ENCODE data around the gene USHBP1. TPM values are rescaled to one million over a fixed set of nuclear protein-coding genes. Genes with fewer than 3 reads are reported as not detected.

USHBP1 gene
- total and polyA plus RNA-seq, 2 donors (not counting 1 experiment from before 2014, with no cell fraction given) = 0.39 TPM; not detected in 1

- Mint-ChIP-seq H3K27me3 (no peaks in the 10 kb centered on the region), H3K4me1 (peaks cover 10% of the 10 kb centered on the region), H3K27ac (peak overlapping the region; percentile 53), H3K4me3 (peak overlapping the region; percentile 80), H3K9me3 (ENCODE audit: insufficient read depth) (no peaks in the 10 kb centered on the region)
- Histone ChIP-seq H3K79me2 (ENCODE audit: control insufficient read depth, insufficient read depth, low read length) (peaks cover 7% of the 10 kb centered on the region), H3K4me2 (replicated peaks; ENCODE audit: low read depth, low read length, poor library complexity, severe bottlenecking) (peak overlapping the region; percentile 98), H3K4me1 (ENCODE audit: control insufficient read depth in 2 of 2, insufficient read depth in 2 of 2, low read length in 2 of 2) (peaks cover 8 to 11% of the 10 kb centered on the region in 2 donors), H3K27me3 (replicated peaks in 1 of 4; ENCODE audit: control extremely low read depth in 1 of 4, control insufficient read depth in 3 of 4, insufficient read depth in 4 of 4, low read length in 3 of 4) (no peaks in the 10 kb centered on the region), H3K4me3 (ENCODE audit: control extremely low read depth in 1 of 5, extremely low read depth in 1 of 5, insufficient read depth in 1 of 5, low read depth in 2 of 5, low read length in 4 of 5) (peak overlapping the region; percentile 47 to 69 (median 56)), H3K9ac (ENCODE audit: low read length) (peak overlapping the region; percentile 70), H3K9me3 (ENCODE audit: control extremely low read depth in 1 of 3, control insufficient read depth in 2 of 3, insufficient read depth in 1 of 3, low read length in 2 of 3) (peaks cover 0 to 3% (median 0%) of the 10 kb centered on the region in 3 donors), H3K36me3 (replicated peaks in 1 of 2; ENCODE audit: control extremely low read depth in 1 of 2, control insufficient read depth in 1 of 2, extremely low read depth in 1 of 2, insufficient read depth in 2 of 2, low read length in 1 of 2) (no peaks in the 10 kb centered on the region), H3K27ac (ENCODE audit: low read length in 2 of 2) (no peak overlapping the region), H2AFZ (ENCODE audit: insufficient read depth, low read depth, low read length, poor library complexity, severe bottlenecking) (peak overlapping the region; percentile 95), H4K20me1 (ENCODE audit: control insufficient read depth, insufficient read depth, low read length, poor library complexity, severe bottlenecking) (no peaks in the 10 kb centered on the region)
- POLR2A ChIA-PET = interaction anchor here (0.8 to 1.6 kb wide), 6 partner anchors 8 to 46 kb away, joined by 3 to 5 read pairs (median 4); partner anchors contain the start of gene USE1
- WGBS (ENCODE audit: insufficient coverage) = 3% methylated on average over 80 of the region's 80 CpGs
- DNase-seq (peak; percentile 88), ATAC-seq (ENCODE audit: low read depth) (peak; percentile 91)
- intact Hi-C loops (cut with micrococcal nuclease) = loop anchor here (1.0 kb wide), 3 partner anchors 9 to 20 kb away; partner anchors contain the start of genes NR2F6, OCEL1 and USE1
- TF ChIP-seq, protein P1, sequence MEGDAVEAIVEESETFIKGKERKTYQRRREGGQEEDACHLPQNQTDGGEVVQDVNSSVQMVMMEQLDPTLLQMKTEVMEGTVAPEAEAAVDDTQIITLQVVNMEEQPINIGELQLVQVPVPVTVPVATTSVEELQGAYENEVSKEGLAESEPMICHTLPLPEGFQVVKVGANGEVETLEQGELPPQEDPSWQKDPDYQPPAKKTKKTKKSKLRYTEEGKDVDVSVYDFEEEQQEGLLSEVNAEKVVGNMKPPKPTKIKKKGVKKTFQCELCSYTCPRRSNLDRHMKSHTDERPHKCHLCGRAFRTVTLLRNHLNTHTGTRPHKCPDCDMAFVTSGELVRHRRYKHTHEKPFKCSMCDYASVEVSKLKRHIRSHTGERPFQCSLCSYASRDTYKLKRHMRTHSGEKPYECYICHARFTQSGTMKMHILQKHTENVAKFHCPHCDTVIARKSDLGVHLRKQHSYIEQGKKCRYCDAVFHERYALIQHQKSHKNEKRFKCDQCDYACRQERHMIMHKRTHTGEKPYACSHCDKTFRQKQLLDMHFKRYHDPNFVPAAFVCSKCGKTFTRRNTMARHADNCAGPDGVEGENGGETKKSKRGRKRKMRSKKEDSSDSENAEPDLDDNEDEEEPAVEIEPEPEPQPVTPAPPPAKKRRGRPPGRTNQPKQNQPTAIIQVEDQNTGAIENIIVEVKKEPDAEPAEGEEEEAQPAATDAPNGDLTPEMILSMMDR (IDR thresholded peaks at IDR 0.05) = peak; percentile 70
- no peak for TF ChIP-seq EZH2 (IDR thresholded peaks at IDR 0.05; ENCODE audit: borderline replicate concordance, insufficient read depth, low read depth, low read length, poor library complexity, severe bottlenecking)
- CTCF ChIA-PET = interaction anchor here (0.7 to 2.7 kb wide), 24 partner anchors 9 to 520 kb away, joined by 3 to 19 read pairs (median 6); partner anchors contain the start of genes BABAM1, MRPL34, MVB12A and OCEL1
Measured at GRCh38 chr19:17235300-17235970, 29.1 kb downstream of the USHBP1 start.

GRCh38 chr19:17234911-17235299 is 29.6 kb downstream of the USHBP1 start:
- ATAC-seq (ENCODE audit: low read depth) (peak; percentile 50), DNase-seq (peak; percentile 72)
- Histone ChIP-seq H2AFZ (ENCODE audit: insufficient read depth, low read depth, low read length, poor library complexity, severe bottlenecking) (peak overlapping the region; percentile 95), H3K27me3 (replicated peaks in 1 of 4; ENCODE audit: control extremely low read depth in 1 of 4, control insufficient read depth in 3 of 4, insufficient read depth in 4 of 4, low read length in 3 of 4) (no peaks in the 10 kb centered on the region), H3K4me1 (ENCODE audit: control insufficient read depth in 2 of 2, insufficient read depth in 2 of 2, low read length in 2 of 2) (peaks cover 8 to 11% of the 10 kb centered on the region in 2 donors), H3K27ac (ENCODE audit: low read length in 2 of 2) (no peak overlapping the region), H3K4me2 (replicated peaks; ENCODE audit: low read depth, low read length, poor library complexity, severe bottlenecking) (peak overlapping the region; percentile 98), H3K9ac (ENCODE audit: low read length) (peak overlapping the region; percentile 70), H3K79me2 (ENCODE audit: control insufficient read depth, insufficient read depth, low read length) (peaks cover 7% of the 10 kb centered on the region), H4K20me1 (ENCODE audit: control insufficient read depth, insufficient read depth, low read length, poor library complexity, severe bottlenecking) (no peaks in the 10 kb centered on the region), H3K4me3 (ENCODE audit: control extremely low read depth in 1 of 5, extremely low read depth in 1 of 5, insufficient read depth in 1 of 5, low read depth in 2 of 5, low read length in 4 of 5) (peak overlapping the region; percentile 47 to 69 (median 56)), H3K9me3 (ENCODE audit: control extremely low read depth in 1 of 3, control insufficient read depth in 2 of 3, insufficient read depth in 1 of 3, low read length in 2 of 3) (peaks cover 0 to 3% (median 0%) of the 10 kb centered on the region in 3 donors), H3K36me3 (replicated peaks in 1 of 2; ENCODE audit: control extremely low read depth in 1 of 2, control insufficient read depth in 1 of 2, extremely low read depth in 1 of 2, insufficient read depth in 2 of 2, low read length in 1 of 2) (peaks cover 0 to under 1% of the 10 kb centered on the region in 2 experiments)
- no peaks in the 10 kb centered on the region for H3K9me3 Mint-ChIP-seq (ENCODE audit: insufficient read depth)
- ChIA-PET CTCF (interaction anchor here (1.0 to 2.7 kb wide), 19 partner anchors 8 to 520 kb away, joined by 3 to 19 read pairs (median 6); partner anchors contain the start of genes BABAM1, MVB12A, OCEL1 and USE1), POLR2A (interaction anchor here (1.6 kb wide), 1 partner anchor 8 kb away, joined by 4 read pairs; no protein-coding TSS in a partner anchor)
- H3K27ac Mint-ChIP-seq = no peak overlapping the region
- TF ChIP-seq EZH2 (IDR thresholded peaks at IDR 0.05; ENCODE audit: borderline replicate concordance, insufficient read depth, low read depth, low read length, poor library complexity, severe bottlenecking) = no peak
- intact Hi-C loops (cut with micrococcal nuclease) = loop anchor here (1.0 kb wide), 3 partner anchors 9 to 20 kb away; partner anchors contain the start of genes NR2F6, OCEL1 and USE1
- H3K27me3 Mint-ChIP-seq = no peaks in the 10 kb centered on the region
- 0% methylated on average over 1 of the region's 11 CpGs for WGBS (ENCODE audit: insufficient coverage)
- peak overlapping the region; percentile 80 for H3K4me3 Mint-ChIP-seq
- H3K4me1 Mint-ChIP-seq = peaks cover 10% of the 10 kb centered on the region

Data from B cell (primary cell).